HepG2 (cell line): Measurements from ENCODE around the gene DPH2. TPM values are rescaled to one million over a fixed set of nuclear protein-coding genes. Genes with fewer than 3 reads are reported as not detected.

Experiments
- ARNT ChIP-seq: fragments of 450-650 bp; IDR thresholded peaks from 2 replicates; pipeline ENCODE4 v1.6.1; 2017
- CREB3 ChIP-seq: sonication (generic); formaldehyde crosslinking; IDR thresholded peaks from 2 replicates; pipeline ENCODE4 v1.5.0; 2020; ENCODE audit warnings: missing genetic modification reagents
- EED ChIP-seq: sonication (generic); formaldehyde crosslinking; IDR thresholded peaks from 2 replicates; pipeline ENCODE4 v1.5.0; 2020; ENCODE audit warnings: mild to moderate bottlenecking, missing genetic modification reagents
- FOXA1 ChIP-seq, 2 experiments: fragments of 450-650 bp in 1 of 2; sonication (generic) in 1 of 2; formaldehyde crosslinking in 1 of 2; IDR thresholded peaks; 2 replicates each; pipeline versions ENCODE4 v1.4.0 to v1.6.1; 2016 to 2020; ENCODE audit warnings: missing genetic modification reagents in 1 of 2
- FOXK1 ChIP-seq: sonication (generic); formaldehyde crosslinking; IDR thresholded peaks from 2 replicates; pipeline ENCODE4 v1.4.0; 2020; ENCODE audit warnings: low read depth, missing genetic modification reagents, borderline replicate concordance
- HMG20B ChIP-seq: conservative IDR thresholded peaks from 2 replicates; pipeline ENCODE4 v1.6.1; 2016; ENCODE audit warnings: missing genetic modification reagents, missing compliant biosample characterization
- MTF1 ChIP-seq: sonication (generic); formaldehyde crosslinking; IDR thresholded peaks from 2 replicates; pipeline ENCODE4 v1.5.0; 2020; ENCODE audit warnings: missing genetic modification reagents
- NR2F6 ChIP-seq, 2 experiments: IDR thresholded peaks; 2 replicates each; pipeline ENCODE4 v1.6.1; 2016; ENCODE audit warnings: antibody characterized with exemption in 1 of 2, mild to moderate bottlenecking in 1 of 2
- PATZ1 ChIP-seq: sonication (generic); formaldehyde crosslinking; IDR thresholded peaks from 2 replicates; pipeline ENCODE4 v1.4.0; 2020; ENCODE audit warnings: missing genetic modification reagents
- PBX2 ChIP-seq: IDR thresholded peaks from 2 replicates; pipeline ENCODE4 v1.6.1; 2016; ENCODE audit warnings: control low read depth
- PHF21A ChIP-seq: sonication (generic); formaldehyde crosslinking; IDR thresholded peaks from 2 replicates; pipeline ENCODE4 v1.5.0; 2020; ENCODE audit warnings: mild to moderate bottlenecking, missing genetic modification reagents
- STAT5B ChIP-seq: sonication (generic); formaldehyde crosslinking; IDR thresholded peaks from 2 replicates; pipeline ENCODE4 v1.4.0; 2020; ENCODE audit warnings: missing genetic modification reagents
- SUZ12 ChIP-seq: fragments of 150-350 bp; IDR thresholded peaks from 2 replicates; pipeline ENCODE4 v1.6.1; 2014; ENCODE audit warnings: low read depth, low read length
- THAP11 ChIP-seq: IDR thresholded peaks from 2 replicates; pipeline ENCODE4 v1.6.1; 2016; ENCODE audit warnings: missing biosample characterization, missing genetic modification reagents
- ZBTB42 ChIP-seq: sonication (generic); formaldehyde crosslinking; IDR thresholded peaks from 2 replicates; pipeline ENCODE4 v1.5.0; 2020; ENCODE audit warnings: mild to moderate bottlenecking, missing genetic modification reagents
- ZMAT5 ChIP-seq: sonication (generic); formaldehyde crosslinking; IDR thresholded peaks from 2 replicates; pipeline ENCODE4 v1.5.0; 2020; ENCODE audit warnings: mild to moderate bottlenecking, low read depth, missing genetic modification reagents, borderline replicate concordance
- ZNF253 ChIP-seq: sonication (generic); formaldehyde crosslinking; IDR thresholded peaks from 2 replicates; pipeline ENCODE4 v1.8.0; 2022; ENCODE audit warnings: mild to moderate bottlenecking, missing genetic modification reagents, borderline replicate concordance
- ZNF292 ChIP-seq: sonication (generic); formaldehyde crosslinking; IDR thresholded peaks from 2 replicates; pipeline ENCODE4 v1.8.1; 2022; ENCODE audit warnings: mild to moderate bottlenecking, low read depth, missing genetic modification reagents, borderline replicate concordance
- ZNF451 ChIP-seq: sonication (generic); formaldehyde crosslinking; IDR thresholded peaks from 2 replicates; pipeline ENCODE4 v1.5.0; 2020; ENCODE audit warnings: mild to moderate bottlenecking, missing genetic modification reagents
- ZNF772 ChIP-seq: sonication (generic); formaldehyde crosslinking; IDR thresholded peaks from 2 replicates; pipeline ENCODE4 v1.5.0; 2020; ENCODE audit warnings: mild to moderate bottlenecking, missing genetic modification reagents
- polyA plus RNA-seq, 8 experiments: library from polyadenylated mRNA; depleted of rRNA in 3 of 8; stranded (reverse) in 7 of 8; unstranded in 1 of 8; fragments of >200 nt; fragmentation: Illumina TruSeq in 4 of 8; extraction: Trizol in 4 of 8; gene quantifications; 2 replicates each; pipeline versions ENCODE4 v1.2.1 to v1.2.3, GENCODE V29; 2011 to 2016; ENCODE audit warnings: low read depth in 4 of 8, missing spikeins in 1 of 8, mixed read lengths in 1 of 8; ENCODE audit not compliant: insufficient read depth in 1 of 8
- total RNA-seq, 5 experiments: library from RNA; depleted of rRNA; stranded (reverse); fragments of >200 nt; fragmentation: Illumina TruSeq; extraction: Trizol; gene quantifications; 2 replicates each; pipeline ENCODE4 v1.2.3, GENCODE V29; 2016; ENCODE audit warnings: low read depth in 1 of 5
- TF ChIP-seq, protein P1 (sequence below): fragments of 450-650 bp; IDR thresholded peaks from 2 replicates; pipeline ENCODE4 v1.6.1; 2017; ENCODE audit warnings: mild to moderate bottlenecking
- TF ChIP-seq, protein P2 (sequence below): sonication (generic); formaldehyde crosslinking; IDR thresholded peaks from 2 replicates; pipeline ENCODE4 v1.4.0; 2020; ENCODE audit warnings: missing genetic modification reagents

Gene DPH2
- total and polyA plus RNA-seq, 2 of the 13 experiments (the other 11 are each of a cell fraction or from before 2014, with no cell fraction given), result 32.2 to 38.3 TPM

DNA sequence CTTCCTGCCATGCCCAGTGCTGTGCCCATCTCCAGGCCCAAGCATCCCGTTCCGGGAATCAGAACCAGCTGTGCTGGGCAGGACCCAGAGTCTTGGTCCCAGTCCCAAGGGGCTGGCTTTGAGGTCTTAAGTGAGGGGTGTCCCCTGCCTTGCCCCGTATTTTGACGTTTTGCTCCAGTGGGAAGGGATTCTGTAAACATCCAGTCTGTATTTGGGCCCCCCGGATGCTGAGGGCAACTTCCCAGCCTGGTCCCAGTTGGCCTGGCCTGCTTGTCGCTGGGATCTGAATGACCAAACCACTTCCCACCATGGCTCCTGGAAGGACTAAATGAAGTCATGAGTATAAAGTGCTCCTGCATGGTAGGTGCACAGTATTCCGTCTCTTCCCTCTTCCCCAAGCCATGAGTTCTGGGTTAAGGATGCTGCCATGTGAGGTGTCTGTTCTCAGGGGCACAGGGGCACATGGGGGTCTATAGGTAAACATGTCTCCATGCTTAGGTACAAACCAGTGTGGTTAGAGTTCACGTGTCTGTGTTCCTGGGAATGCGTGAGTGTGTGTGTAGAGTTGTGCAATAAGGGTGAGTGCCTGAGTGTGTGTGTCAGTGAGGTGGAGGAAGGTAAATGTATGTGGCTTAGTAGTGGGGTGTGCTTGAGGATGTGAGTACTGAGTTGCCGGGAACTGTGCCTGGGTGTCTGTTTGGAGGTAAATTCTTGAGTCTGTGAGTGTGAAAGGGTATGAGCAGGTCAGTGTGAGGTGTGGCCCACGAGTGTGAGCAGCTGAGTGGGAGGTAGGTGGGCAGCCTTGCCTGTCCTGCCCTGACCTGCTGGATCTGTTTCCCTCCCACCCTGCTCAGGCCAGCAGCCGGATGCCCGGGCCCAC lies 10.7 kb downstream of the DPH2 start (continued):
- 0 out of 2 replicates have a peak, but pooled peaks have one; percentile 13 for TF ChIP-seq PATZ1 (CRISPR knock-in tag)
- no peak for TF ChIP-seq PBX2 (CRISPR knock-in tag)
- no peak for TF ChIP-seq EED (CRISPR knock-in tag)
- 0 out of 2 replicates have a peak, but pooled peaks have one; percentile 2 for TF ChIP-seq PHF21A (CRISPR knock-in tag)
- TF ChIP-seq STAT5B (CRISPR knock-in tag), result no peak
- TF ChIP-seq, protein P1, sequence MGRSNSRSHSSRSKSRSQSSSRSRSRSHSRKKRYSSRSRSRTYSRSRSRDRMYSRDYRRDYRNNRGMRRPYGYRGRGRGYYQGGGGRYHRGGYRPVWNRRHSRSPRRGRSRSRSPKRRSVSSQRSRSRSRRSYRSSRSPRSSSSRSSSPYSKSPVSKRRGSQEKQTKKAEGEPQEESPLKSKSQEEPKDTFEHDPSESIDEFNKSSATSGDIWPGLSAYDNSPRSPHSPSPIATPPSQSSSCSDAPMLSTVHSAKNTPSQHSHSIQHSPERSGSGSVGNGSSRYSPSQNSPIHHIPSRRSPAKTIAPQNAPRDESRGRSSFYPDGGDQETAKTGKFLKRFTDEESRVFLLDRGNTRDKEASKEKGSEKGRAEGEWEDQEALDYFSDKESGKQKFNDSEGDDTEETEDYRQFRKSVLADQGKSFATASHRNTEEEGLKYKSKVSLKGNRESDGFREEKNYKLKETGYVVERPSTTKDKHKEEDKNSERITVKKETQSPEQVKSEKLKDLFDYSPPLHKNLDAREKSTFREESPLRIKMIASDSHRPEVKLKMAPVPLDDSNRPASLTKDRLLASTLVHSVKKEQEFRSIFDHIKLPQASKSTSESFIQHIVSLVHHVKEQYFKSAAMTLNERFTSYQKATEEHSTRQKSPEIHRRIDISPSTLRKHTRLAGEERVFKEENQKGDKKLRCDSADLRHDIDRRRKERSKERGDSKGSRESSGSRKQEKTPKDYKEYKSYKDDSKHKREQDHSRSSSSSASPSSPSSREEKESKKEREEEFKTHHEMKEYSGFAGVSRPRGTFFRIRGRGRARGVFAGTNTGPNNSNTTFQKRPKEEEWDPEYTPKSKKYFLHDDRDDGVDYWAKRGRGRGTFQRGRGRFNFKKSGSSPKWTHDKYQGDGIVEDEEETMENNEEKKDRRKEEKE, result no peak
- TF ChIP-seq ZNF451 (CRISPR knock-in tag), result no peak
- TF ChIP-seq FOXA1 (IDR thresholded peaks at IDR 0.05), result no peak
- 0 out of 2 replicates have a peak, but pooled peaks have one; percentile 3 for TF ChIP-seq FOXA1 (CRISPR knock-in tag; IDR thresholded peaks at IDR 0.05)
- TF ChIP-seq CREB3, result no peak
- no peak for TF ChIP-seq HMG20B
- TF ChIP-seq ZNF772 (CRISPR knock-in tag), result no peak
- no peak for TF ChIP-seq SUZ12
- TF ChIP-seq ZNF253, result 0 out of 2 replicates have a peak, but pooled peaks have one; percentile 2
- TF ChIP-seq MTF1 (CRISPR knock-in tag), result no peak
- TF ChIP-seq ARNT, result no peak
- TF ChIP-seq NR2F6 (IDR thresholded peaks at IDR 0.05), result no peak
- TF ChIP-seq NR2F6 (CRISPR knock-in tag; IDR thresholded peaks at IDR 0.05), result no peak
- TF ChIP-seq ZNF292 (CRISPR knock-in tag), result no peak
- TF ChIP-seq THAP11, result no peak
- TF ChIP-seq, protein P2, sequence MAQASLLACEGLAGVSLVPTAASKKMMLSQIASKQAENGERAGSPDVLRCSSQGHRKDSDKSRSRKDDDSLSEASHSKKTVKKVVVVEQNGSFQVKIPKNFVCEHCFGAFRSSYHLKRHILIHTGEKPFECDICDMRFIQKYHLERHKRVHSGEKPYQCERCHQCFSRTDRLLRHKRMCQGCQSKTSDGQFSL (CRISPR knock-in tag), result no peak
- no peak for TF ChIP-seq ZMAT5 (CRISPR knock-in tag)
- no peak for TF ChIP-seq FOXK1 (CRISPR knock-in tag)
- TF ChIP-seq ZBTB42 (CRISPR knock-in tag), result no peak
